HTR-8/SVneo (cell line): ENCODE results near the gene PTPN21.

Experiments
- DNase-seq: peaks from one replicate; pipeline ENCODE4 v3.0.0; 2011; ENCODE audit warnings: low spot score, mixed read lengths; ENCODE audit not compliant: insufficient read length
- FAIRE-seq: peaks from 2 replicates; lab custom pipeline; 2011; peaks lifted over from hg19 to GRCh38; lab: Jason Lieb, UNC

Gene PTPN21

DNA sequence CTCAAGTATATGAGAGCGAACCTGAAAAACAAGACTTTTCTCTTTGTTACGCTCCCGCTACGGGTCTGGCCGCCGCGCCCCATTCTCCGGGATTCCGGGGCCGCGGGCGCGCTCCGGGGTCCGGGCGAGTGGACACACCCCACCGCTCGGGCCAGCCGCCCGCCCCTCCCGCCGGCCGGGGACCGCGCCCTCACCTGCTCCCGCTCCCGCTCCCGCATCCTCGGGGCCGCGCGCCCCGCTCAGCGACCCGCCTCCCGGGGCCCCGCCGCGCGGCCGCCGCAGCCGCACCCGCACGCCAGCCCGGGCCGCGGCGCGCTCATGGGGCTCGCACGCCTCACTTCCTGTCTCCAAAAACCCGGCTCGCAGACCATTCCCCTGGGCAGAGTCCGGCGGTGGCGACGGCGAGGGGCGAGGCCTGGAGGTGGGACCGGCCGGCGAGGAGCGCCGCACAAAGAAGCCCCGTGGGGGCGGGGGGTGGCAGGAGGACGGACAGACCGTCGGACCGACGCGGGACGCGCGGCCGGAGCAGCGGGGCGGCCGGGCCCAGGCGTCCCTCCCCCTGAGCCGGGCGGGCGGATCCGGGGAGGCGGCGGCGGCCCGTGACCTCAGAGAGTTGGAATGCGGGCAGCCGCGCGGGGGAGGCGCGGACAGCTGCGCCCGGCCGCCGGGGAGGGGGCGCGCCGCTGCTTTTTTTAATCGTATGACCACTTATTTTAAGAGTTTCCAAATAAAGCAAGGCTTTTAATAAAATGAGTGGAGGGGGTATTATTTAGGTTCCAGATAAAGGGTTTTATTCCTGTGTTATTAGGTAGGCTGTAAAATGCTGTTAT lies at the start of gene PTPN21:
Gene PTPN21 (minus strand): TSS at position 551 of the 830 bp plus-strand sequence. CDS start 4,590 bp downstream, outside the sequence.
- FAIRE-seq (no peak), DNase-seq (peak; percentile 51)

DNA sequence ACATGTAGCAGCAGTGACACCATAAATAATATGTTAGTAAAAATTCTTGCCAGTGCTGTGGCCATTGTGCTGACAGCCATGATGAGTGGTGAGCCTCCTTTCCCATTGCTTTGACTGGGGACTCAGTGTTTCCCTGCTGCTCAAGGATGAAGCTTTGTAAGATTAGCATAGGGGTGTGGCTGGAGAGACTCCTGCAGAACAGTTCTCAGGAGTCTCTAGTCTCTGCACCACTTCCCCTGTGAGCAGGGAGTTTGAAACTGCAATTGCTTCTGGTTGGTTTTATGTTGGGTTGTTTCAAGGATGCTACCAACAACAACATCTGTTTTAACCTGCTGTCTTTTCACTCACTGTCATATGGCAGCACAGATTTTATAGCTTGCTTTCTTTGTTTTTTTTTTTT lies 49.4 kb upstream of the PTPN21 start:
- FAIRE-seq (no peak), DNase-seq (no peak)

- no peak for DNase-seq
Observed at GRCh38 chr14:88599761-88600439, 45.1 kb upstream of the PTPN21 start.

GRCh38 chr14:88599326-88599725 lies 44.5 kb upstream of the PTPN21 start:
- no peak for FAIRE-seq
- DNase-seq, result no peak

More at GRCh38 chr14:88599761-88600439, 45.1 kb upstream of the PTPN21 start:
- FAIRE-seq, result no peak

- FAIRE-seq, result no peak
Observed at GRCh38 chr14:88598097-88598675, 43.4 kb upstream of the PTPN21 start.

DNA sequence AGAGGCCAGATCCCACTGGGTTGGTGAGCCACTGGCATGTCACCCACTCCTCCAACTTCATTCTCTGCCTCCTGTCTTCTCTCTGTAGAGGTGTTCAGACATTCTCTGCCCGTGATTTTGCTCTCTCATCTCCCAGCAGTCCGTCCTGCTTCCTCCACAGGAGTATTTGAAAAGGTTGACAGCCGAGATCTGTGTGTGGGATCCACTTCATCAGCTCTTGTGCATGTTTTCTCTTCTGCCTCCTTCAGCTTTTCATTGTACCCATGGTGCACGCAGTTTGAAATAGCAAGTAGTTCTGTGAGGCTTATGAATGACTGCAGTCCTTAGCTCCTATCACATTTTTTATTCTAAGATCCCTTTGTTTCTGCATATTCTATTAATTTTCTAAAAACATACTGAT lies 42.8 kb upstream of the PTPN21 start:
- no peak for DNase-seq
- FAIRE-seq, result no peak

More at GRCh38 chr14:88598097-88598675, 43.4 kb upstream of the PTPN21 start:
- DNase-seq, result no peak

GRCh38 chr14:88597038-88597437 lies 42.2 kb upstream of the PTPN21 start:
- no peak for FAIRE-seq
- no peak for DNase-seq

GRCh38 chr14:88592031-88592430 lies 37.2 kb upstream of the PTPN21 start:
- DNase-seq (no peak), FAIRE-seq (no peak)

GRCh38 chr14:88590173-88590572 lies 35.4 kb upstream of the PTPN21 start:
- no peak for FAIRE-seq
- no peak for DNase-seq

DNA sequence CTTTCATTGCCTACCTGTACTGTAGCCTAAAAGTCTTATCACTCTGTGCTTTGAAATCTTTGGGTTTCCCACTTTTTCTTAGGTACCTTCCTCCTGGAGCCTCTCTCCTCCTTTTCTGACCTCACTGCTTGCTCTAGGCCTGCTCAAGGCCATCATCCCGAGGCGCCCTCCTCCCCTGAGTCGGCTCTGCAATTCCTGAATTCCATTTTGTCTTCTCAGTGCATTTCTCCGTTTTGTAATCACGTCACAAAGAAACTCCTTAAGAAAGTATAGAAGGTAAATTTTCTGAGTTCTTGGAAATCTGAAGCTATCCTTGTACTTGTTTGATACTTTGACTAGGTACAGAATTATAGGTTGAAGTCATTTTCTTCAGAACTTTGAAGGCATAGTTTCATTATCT lies 33.3 kb upstream of the PTPN21 start:
- FAIRE-seq (no peak), DNase-seq (no peak)

- FAIRE-seq, result no peak
- no peak for DNase-seq
Observed at GRCh38 chr14:88584451-88584850, 29.6 kb upstream of the PTPN21 start.

DNA sequence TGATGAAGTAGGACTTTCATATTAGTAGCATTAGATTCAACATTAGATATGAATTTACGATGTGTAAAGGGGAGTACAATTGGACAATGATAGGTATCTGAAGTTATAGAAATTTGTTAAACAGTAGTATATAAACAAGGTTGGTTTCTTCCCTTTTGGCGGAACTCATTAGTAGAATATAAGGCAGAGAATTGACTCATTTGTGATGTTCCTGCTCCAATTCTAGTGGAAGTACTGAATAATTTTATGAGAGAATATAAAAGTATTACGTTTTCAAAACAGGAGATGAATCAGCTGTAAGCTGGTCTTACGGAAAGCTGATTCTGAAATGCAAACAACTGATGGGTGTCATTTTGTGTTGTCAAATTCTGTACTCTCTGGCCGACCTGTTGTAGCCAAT lies 21.4 kb upstream of the PTPN21 start:
- DNase-seq, result no peak

GRCh38 chr14:88572117-88572516 lies 17.3 kb upstream of the PTPN21 start:
- DNase-seq, result no peak
- FAIRE-seq, result no peak

More for the DNA sequence above, 21.4 kb upstream of the PTPN21 start:
- no peak for FAIRE-seq

- FAIRE-seq (no peak), DNase-seq (no peak)
Observed at GRCh38 chr14:88568196-88568595, 13.4 kb upstream of the PTPN21 start.

- FAIRE-seq, result no peak
- no peak for DNase-seq
Observed at GRCh38 chr14:88565427-88565826, 10.6 kb upstream of the PTPN21 start.

DNA sequence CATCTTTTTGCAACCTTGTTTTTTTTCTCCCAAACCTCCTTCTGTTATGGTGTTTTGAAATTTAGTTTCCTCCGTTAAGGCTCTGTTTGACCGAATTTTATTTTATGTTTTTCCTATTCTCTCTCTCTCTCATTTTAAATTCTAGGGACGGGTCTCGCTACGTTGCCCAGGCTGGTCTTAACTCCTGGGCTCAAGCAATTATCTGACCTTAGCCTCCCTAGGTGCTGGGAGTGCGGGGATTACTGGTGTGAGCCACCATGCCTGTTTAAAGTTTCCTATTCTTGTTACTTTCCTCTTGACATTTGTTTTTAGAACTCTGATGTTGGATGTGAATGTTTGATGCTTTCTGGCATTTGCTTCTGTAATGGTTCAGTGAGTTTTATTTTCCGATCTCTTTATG lies 9.0 kb upstream of the PTPN21 start:
- DNase-seq (no peak), FAIRE-seq (no peak)

DNA sequence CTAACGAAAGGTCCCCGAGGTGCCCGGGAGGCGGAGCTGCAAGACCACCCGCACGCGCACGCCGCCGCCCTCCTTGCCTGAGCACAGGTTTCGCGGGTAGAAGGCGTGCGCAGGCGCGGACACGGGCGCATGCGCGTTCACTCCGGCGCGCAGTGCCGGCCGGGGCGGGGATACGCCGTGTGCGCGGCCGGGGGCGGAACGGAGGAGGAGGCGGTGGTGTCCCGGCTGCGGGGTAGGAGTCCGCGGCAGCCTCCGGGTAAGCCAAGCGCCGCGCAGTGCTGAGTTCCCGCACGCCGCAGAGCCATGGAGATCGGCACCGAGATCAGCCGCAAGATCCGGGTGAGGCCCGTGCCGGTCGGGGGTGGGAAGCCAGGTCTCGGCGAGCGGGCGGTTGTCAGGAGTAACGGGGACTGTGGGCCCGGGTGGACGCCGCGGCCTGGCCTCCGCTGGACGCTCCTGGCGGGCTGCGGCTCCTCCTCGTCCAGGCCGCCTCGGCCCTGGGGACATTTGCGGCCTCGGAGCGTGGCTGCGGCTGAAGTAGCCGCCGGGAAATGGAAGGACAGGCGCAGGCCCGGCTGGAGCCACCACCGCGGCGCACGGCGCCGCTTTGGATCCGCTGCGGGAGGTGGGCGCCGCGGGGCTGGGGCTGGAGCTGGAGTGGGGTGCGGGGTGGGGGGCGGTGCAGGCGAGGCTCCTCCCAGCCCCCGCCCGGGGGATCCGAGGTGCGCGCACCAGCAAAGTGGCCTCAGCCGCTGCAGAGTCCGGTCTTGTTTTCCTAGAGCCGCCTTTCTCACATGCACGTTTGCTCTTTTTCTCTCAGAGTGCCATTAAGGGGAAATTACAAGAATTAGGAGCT lies 8.3 kb upstream of the PTPN21 start, which contains the start of gene ZC3H14:
Gene ZC3H14 (plus strand): TSS at position 207 of the 856 bp plus-strand sequence. CDS start 97 bp downstream, at position 304.
- FAIRE-seq, result peak; percentile 98

GRCh38 chr14:88562532-88562830 lies 7.7 kb upstream of the PTPN21 start:
- no peak for DNase-seq
- no peak for FAIRE-seq

More for the DNA sequence above, 8.3 kb upstream of the PTPN21 start, which contains the start of gene ZC3H14:
- DNase-seq, result peak; percentile 92

- FAIRE-seq, result no peak
- no peak for DNase-seq
Observed at GRCh38 chr14:88559852-88560251, 5.0 kb upstream of the PTPN21 start.

DNA sequence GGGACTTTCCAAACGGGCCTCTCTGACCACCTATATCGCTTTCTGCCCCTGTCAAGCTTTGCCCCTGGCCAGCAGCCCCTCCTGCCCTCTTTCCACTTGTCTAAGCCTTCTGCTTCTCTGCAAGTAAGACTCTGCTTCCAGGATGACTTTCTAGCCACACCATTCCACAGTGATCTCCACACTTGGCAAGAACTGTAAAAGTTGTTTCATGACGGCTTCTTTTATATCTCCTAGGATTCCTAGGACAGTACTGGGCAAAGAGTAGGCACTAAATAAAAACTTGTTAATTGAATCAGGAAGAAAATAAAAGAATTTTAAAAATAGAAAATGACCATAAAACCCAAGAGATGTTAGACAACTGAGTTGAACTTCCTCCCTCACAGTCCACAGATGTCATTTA lies 1.8 kb upstream of the PTPN21 start:
- no peak for FAIRE-seq
- no peak for DNase-seq
